ENCODE results near the gene ADRM1. TPM values are rescaled to one million over a fixed set of nuclear protein-coding genes. Genes with fewer than 3 reads are reported as not detected.

Gene ADRM1
- polyA plus RNA-seq, 1 experiment: 58.5 TPM

- ChIA-PET POLR2A (no interaction called here), CTCF (interaction anchor here (0.9 kb wide), 1 partner anchor 12 kb away, joined by 3 read pairs; no protein-coding TSS in a partner anchor)
- no peaks in the 10 kb centered on the region; the same call in 1 of the 2 replicates for H3K9me3 ChIP-seq (ENCODE audit: control insufficient read depth, insufficient read depth, low read length)
- H3K4me3 ChIP-seq (ENCODE audit: low read depth, low read length): no peak overlapping the region
- TF ChIP-seq CTCF (IDR thresholded peaks at IDR 0.05; ENCODE audit: low read depth, low read length): no peak
- peak; percentile 41 for DNase-seq (ENCODE audit: low read depth, low spot score)
- H3K27ac ChIP-seq (ENCODE audit: low read depth, low read length): peak overlapping the region; percentile 57
- no peaks in the 10 kb centered on the region for H3K27me3 ChIP-seq (ENCODE audit: control insufficient read depth, insufficient read depth, low read length)
These were observed 44.1 kb upstream of the ADRM1 start for GRCh38 chr20:62258499-62259293.

DNA sequence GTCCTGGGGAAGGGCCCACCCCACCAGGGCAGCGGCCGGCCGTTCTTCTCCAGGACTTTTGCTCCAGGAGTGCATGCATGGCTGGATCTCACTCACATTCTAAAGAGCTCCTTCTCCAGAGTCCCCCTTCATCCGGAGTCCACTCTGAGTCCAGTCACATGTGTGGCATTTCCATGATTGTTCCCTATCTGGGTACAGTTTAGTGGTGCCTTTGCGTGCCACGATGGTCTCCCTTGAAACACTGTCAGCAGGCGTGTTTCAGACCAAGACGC, 43.6 kb upstream of the ADRM1 start:
- Histone ChIP-seq H3K27me3 (ENCODE audit: control insufficient read depth, insufficient read depth, low read length) (no peaks in the 10 kb centered on the region), H3K9me3 (ENCODE audit: control insufficient read depth, insufficient read depth, low read length) (peaks cover 3% of the 10 kb centered on the region; the same call in 1 of the 2 replicates), H3K27ac (ENCODE audit: low read depth, low read length) (no peak overlapping the region), H3K4me3 (ENCODE audit: low read depth, low read length) (no peak overlapping the region)
- DNase-seq (ENCODE audit: low read depth, low spot score): no peak
- TF ChIP-seq CTCF (IDR thresholded peaks at IDR 0.05; ENCODE audit: low read depth, low read length): no peak
- POLR2A ChIA-PET: no interaction called here
- CTCF ChIA-PET: interaction anchor here (0.9 to 1.0 kb wide), 2 partner anchors 12 to 47 kb away, joined by 3 read pairs; no protein-coding TSS in a partner anchor

GRCh38 chr20:62262064-62262463, 40.7 kb upstream of the ADRM1 start:
- peaks cover 11% of the 10 kb centered on the region for H3K9me3 ChIP-seq (ENCODE audit: control insufficient read depth, insufficient read depth, low read length)
- no peak overlapping the region for H3K4me3 ChIP-seq (ENCODE audit: low read depth, low read length)
- DNase-seq (ENCODE audit: low read depth, low spot score): no peak
- no peak for TF ChIP-seq CTCF (IDR thresholded peaks at IDR 0.05; ENCODE audit: low read depth, low read length)
- CTCF ChIA-PET: no interaction called here
- no peak overlapping the region for H3K27ac ChIP-seq (ENCODE audit: low read depth, low read length)
- H3K27me3 ChIP-seq (ENCODE audit: control insufficient read depth, insufficient read depth, low read length): no peaks in the 10 kb centered on the region
- POLR2A ChIA-PET: no interaction called here

GRCh38 chr20:62263396-62263795, 39.4 kb upstream of the ADRM1 start:
- H3K27me3 ChIP-seq (ENCODE audit: control insufficient read depth, insufficient read depth, low read length): no peaks in the 10 kb centered on the region
- CTCF ChIA-PET: no interaction called here
- no peak overlapping the region for H3K27ac ChIP-seq (ENCODE audit: low read depth, low read length)
- DNase-seq (ENCODE audit: low read depth, low spot score): no peak
- POLR2A ChIA-PET: no interaction called here
- H3K9me3 ChIP-seq (ENCODE audit: control insufficient read depth, insufficient read depth, low read length): peaks cover 11% of the 10 kb centered on the region
- no peak overlapping the region for H3K4me3 ChIP-seq (ENCODE audit: low read depth, low read length)
- no peak for TF ChIP-seq CTCF (IDR thresholded peaks at IDR 0.05; ENCODE audit: low read depth, low read length)

DNA sequence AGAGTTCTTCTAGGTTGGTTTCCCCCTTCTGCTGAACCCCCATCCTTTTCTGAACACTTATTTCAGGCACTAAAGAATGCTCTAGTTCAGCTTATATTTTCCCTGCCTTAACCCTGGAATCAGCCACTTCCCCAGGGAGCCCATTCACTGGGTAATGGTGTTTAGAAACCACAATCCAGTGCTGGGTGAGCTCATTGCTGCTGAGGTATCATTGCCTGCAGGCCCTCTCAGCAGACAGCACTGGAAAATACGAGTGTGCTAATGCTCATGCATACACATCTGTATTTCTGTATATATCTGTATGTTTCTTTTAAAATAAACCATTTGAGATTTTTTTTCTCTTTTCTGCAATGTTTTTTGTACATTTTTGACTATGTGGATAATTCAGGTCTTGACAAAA, 37.4 kb upstream of the ADRM1 start:
- no peak overlapping the region for H3K4me3 ChIP-seq (ENCODE audit: low read depth, low read length)
- DNase-seq (ENCODE audit: low read depth, low spot score): no peak
- ChIA-PET CTCF (no interaction called here), POLR2A (no interaction called here)
- H3K27ac ChIP-seq (ENCODE audit: low read depth, low read length): no peak overlapping the region
- TF ChIP-seq CTCF (IDR thresholded peaks at IDR 0.05; ENCODE audit: low read depth, low read length): no peak
- H3K9me3 ChIP-seq (ENCODE audit: control insufficient read depth, insufficient read depth, low read length): peaks cover 11% of the 10 kb centered on the region
- H3K27me3 ChIP-seq (ENCODE audit: control insufficient read depth, insufficient read depth, low read length): no peaks in the 10 kb centered on the region

Measured in AG04450 (cell line).